ENCODE measurements around the gene ID4. TPM values are rescaled to one million over a fixed set of nuclear protein-coding genes. Genes with fewer than 3 reads are reported as not detected.

Gene ID4
- total and polyA plus RNA-seq, 2 of the 4 experiments (the other 2 are of a cell fraction): 3.0 to 3.6 TPM

- Histone ChIP-seq H2AK5ac (ENCODE audit: low read depth, low read length) (no peak overlapping the region), H2BK15ac (ENCODE audit: low read depth, low read length) (no peak overlapping the region), H3K23ac (ENCODE audit: low read depth, low read length) (no peak overlapping the region), H4K8ac (ENCODE audit: low read depth in 2 of 2, low read length in 2 of 2) (no peak overlapping the region), H3K27me3 (ENCODE audit: control insufficient read depth, insufficient read depth, low read length) (no peaks in the 10 kb centered on the region), H3K4me1 (ENCODE audit: control insufficient read depth, insufficient read depth, low read length) (peaks cover 2% of the 10 kb centered on the region; the same call in 1 of the 2 replicates), H3K56ac (ENCODE audit: extremely low read depth, insufficient read depth, low read length) (no peak overlapping the region), H2AK9ac (replicated peaks; ENCODE audit: low read depth, low read length, poor library complexity) (no peak overlapping the region), H3K4ac (ENCODE audit: low read depth, low read length) (no peak overlapping the region), H3K9me1 (ENCODE audit: insufficient read depth, low read length) (peaks cover 6% of the 10 kb centered on the region; the same call in 1 of the 2 replicates), H4K5ac (ENCODE audit: low read depth, low read length) (no peak overlapping the region), H3K4me2 (ENCODE audit: low read depth, low read length) (no peak overlapping the region), H3K14ac (replicated peaks; ENCODE audit: low read depth, low read length) (no peak overlapping the region), H4K20me1 (ENCODE audit: insufficient read depth, low read length) (peaks cover 10% of the 10 kb centered on the region; the same call in 1 of the 2 replicates), H3K79me1 (ENCODE audit: low read depth in 1 of 2, low read length in 2 of 2) (peaks cover 0 to 9% of the 10 kb centered on the region in 2 experiments; a peak in 3 of 4 replicates), H3K36me3 (ENCODE audit: control insufficient read depth, insufficient read depth, low read length) (no peaks in the 10 kb centered on the region), H3K4me3 (ENCODE audit: insufficient read depth, low read depth, low read length) (no peak overlapping the region), H3K27ac (ENCODE audit: insufficient read depth, low read length) (no peak overlapping the region), H4K91ac (ENCODE audit: insufficient read depth, low read depth, low read length) (no peak overlapping the region), H2BK20ac (ENCODE audit: low read depth, low read length) (no peak overlapping the region), H2AFZ (replicated peaks; ENCODE audit: low read length, poor library complexity) (no peak overlapping the region), H3K9ac (ENCODE audit: low read depth, low read length) (no peak overlapping the region), H3K9me3 (ENCODE audit: control insufficient read depth, insufficient read depth, low read length) (no peaks in the 10 kb centered on the region), H2BK120ac (ENCODE audit: low read depth, low read length) (no peak overlapping the region), H2BK5ac (ENCODE audit: low read depth, low read length, poor library complexity, severe bottlenecking) (no peak overlapping the region), H3K18ac (ENCODE audit: low read depth, low read length) (no peak overlapping the region)
- no TSS peak for BruUV-seq (replicated peaks)
- no peak for TF ChIP-seq RFX5 (IDR thresholded peaks at IDR 0.05; ENCODE audit: low read depth, low read length)
- TF ChIP-seq MAZ (IDR thresholded peaks at IDR 0.05; ENCODE audit: borderline replicate concordance, low read depth, low read length): no peak
- no peak for TF ChIP-seq CEBPB (IDR thresholded peaks at IDR 0.05; ENCODE audit: low read depth, low read length)
- no peak for TF ChIP-seq MXI1 (IDR thresholded peaks at IDR 0.05; ENCODE audit: borderline replicate concordance, low read depth, low read length)
- no peak for TF ChIP-seq SMC3 (IDR thresholded peaks at IDR 0.05; ENCODE audit: low read depth, low read length)
- TF ChIP-seq CTCF (conservative IDR thresholded peaks at IDR 0.05; ENCODE audit: low read depth, low read length): no peak
- intact Hi-C loops (cut with micrococcal nuclease): no loop called here
- no CpG with 5 or more reads among the region's 3 CpGs for WGBS, 2 experiments (ENCODE audit: extremely low coverage in 2 of 2, insufficient read length in 1 of 2)
- in situ Hi-C loops (cut with MboI; ENCODE audit: low sequenced_read_pairs): no loop called here
- CTCF ChIA-PET: no interaction called here
- DNase-seq: no peak
- dilution Hi-C loops (cut with HindIII; ENCODE audit: low sequenced_read_pairs, unreplicated experiment): no loop called here
- POLR2A ChIA-PET (ENCODE audit: unreplicated experiment): no interaction called here
- ATAC-seq (ENCODE audit: low read depth): no peak
Measured at GRCh38 chr6:19841181-19841580, 4.0 kb downstream of the ID4 start.
